HG03565 (cell line): ENCODE results near the gene FHIP2A.
"Not testable (repeated sequence)": the region's sequence is repeated elsewhere in the genome, so short reads cannot be mapped to it uniquely, and the experiment has no call there.

ENCODE experiments used
- ATAC-seq: cut with Tn5 transposase; IDR thresholded peaks from one replicate; pipeline ENCODE4 v1.9.1; 2021; ENCODE audit warnings: mild to moderate bottlenecking, moderate library complexity; ENCODE audit not compliant: unreplicated experiment

Gene FHIP2A

GRCh38 chr10:114856544-114857287, 35.1 kb downstream of the FHIP2A start:
- ATAC-seq: no peak

DNA sequence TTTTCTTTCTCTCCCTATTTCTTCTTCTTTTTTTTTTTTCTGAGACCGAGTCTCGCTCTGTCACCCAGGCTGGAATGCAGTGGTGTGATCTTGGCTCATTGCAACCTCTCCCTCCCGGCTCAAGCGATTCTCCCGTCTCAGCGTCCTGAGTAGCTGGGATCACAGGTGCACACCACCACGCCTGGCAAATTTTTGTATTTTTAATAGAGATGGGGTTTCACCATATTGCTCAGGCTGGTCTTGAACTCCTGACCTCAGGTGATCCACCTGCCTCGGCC, 35.6 kb downstream of the FHIP2A start:
- ATAC-seq: not testable (repeated sequence)

DNA sequence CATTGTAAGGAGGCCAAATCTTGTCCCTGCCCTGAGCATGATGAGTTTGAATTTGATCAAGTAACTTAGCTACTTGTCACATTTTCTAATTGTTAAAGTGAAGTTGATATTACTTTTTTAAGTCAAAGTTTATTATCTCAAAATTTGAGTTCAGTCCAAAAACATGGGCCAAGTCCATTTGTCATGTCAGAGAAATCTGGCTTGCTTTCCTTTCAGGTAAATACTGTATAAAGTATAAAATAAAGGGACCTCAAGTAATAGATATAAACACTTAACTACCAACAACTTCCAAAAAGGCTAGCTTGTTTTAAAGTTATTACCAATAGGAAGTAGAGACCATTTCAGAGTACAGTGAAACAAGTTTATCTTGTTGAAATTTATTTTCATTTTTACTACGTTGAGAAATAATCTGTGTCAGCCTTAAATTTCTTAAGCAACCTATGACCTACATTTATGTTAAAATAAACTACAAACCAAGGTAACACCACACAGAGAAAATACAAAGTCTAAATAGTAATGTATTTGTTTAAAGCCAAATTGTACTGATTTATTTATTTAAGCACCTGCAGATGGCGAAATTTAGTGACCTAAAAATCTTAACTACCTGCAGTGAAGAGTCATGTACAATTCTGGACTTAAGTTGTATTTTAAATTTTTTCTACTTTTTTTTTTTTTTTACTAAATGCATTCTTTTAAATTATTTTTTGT, 36.5 kb downstream of the FHIP2A start:
- ATAC-seq: no peak

DNA sequence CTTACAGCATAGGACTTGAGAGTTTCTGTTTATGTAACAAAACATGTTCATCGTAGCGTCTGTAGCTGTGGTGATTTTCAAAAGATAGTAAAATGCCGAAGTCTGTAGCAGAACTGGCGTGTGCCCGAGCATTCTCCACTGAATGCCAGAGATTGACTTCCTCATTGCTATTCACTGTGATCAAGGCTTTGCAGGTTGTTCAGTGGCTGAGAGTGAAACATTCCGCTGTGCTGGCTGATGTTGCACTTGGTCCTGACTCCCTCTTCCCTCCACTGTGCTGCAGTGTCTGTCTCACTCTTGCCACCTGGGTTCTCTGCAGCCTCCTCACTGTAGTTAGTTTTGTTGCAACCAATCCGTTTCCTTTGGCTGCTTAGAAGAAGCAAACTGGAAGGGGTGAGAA, 37.6 kb downstream of the FHIP2A start:
- ATAC-seq: no peak

GRCh38 chr10:114862456-114862855, 40.9 kb downstream of the FHIP2A start:
- ATAC-seq: no peak

GRCh38 chr10:114867365-114867764, 45.8 kb downstream of the FHIP2A start:
- ATAC-seq: no peak

DNA sequence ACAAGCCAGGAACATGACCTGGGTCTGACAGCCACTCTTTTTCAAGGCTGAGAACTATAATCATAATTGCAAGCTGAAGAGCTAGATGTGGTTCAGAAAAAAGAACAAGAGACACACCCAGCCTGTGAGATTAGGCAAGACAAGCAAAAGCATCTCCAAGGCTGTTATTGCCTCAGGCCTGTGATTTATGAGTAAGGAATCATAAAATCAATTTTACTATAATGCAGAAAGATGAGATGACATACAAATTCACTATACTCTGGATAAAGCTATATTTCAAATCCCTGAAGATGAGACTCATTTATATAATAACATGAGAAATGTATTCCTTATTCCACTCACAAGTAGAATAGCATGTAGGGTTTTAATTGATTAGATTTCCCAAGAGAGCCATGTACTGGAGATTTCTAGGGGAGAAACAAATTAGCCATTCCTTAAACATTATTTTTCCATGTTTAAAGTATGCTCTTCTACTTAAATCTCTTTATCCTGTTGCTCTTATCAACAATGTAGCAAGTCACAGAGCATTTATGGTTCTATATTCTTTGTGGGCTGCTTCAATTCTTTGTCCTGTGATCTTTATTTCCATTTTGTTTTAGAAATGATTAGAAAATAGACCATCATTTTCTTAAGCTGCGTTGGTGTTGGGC, 47.4 kb downstream of the FHIP2A start:
- no peak for ATAC-seq

- no peak for ATAC-seq
Observed at GRCh38 chr10:114869520-114869892, 47.9 kb downstream of the FHIP2A start.

- no peak for ATAC-seq
Observed at GRCh38 chr10:114870486-114870885, 48.9 kb downstream of the FHIP2A start.

- no peak for ATAC-seq
Observed at GRCh38 chr10:114871379-114871778, 49.8 kb downstream of the FHIP2A start.
